Smooth muscle cell (in vitro differentiated cells): ENCODE data around the gene GAL3ST2. TPM values are rescaled to one million over a fixed set of nuclear protein-coding genes. Genes with fewer than 3 reads are reported as not detected.

Source experiments
- DNase-seq: peaks from one replicate; lab custom pipeline; 2025; ENCODE audit not compliant: unreplicated experiment; lab: John Stamatoyannopoulos, UW
- H2AFZ ChIP-seq: fragments of 200-600 bp; sonication (generic); 2 replicates; pipeline ENCODE4 v1.6.0; 2016; ENCODE audit warnings: antibody characterized with exemption, low read depth, mild to moderate bottlenecking
- H3F3A ChIP-seq: fragments of 200-600 bp; sonication (generic); 2 replicates; pipeline ENCODE4 v1.6.0; 2017; ENCODE audit warnings: antibody characterized with exemption, low read depth
- H3K27ac ChIP-seq: fragments of 200-600 bp; sonication (generic); 2 replicates; pipeline ENCODE4 v1.5.1; 2016; ENCODE audit warnings: low read depth, mild to moderate bottlenecking
- H3K27me3 ChIP-seq: fragments of 200-600 bp; sonication (generic); 2 replicates; pipeline ENCODE4 v1.6.1; 2016; ENCODE audit warnings: low read depth, mild to moderate bottlenecking
- H3K36me3 ChIP-seq: fragments of 200-600 bp; sonication (generic); 2 replicates; pipeline ENCODE4 v1.5.1; 2016; ENCODE audit warnings: low read depth
- H3K4me1 ChIP-seq: fragments of 200-600 bp; sonication (generic); 2 replicates; pipeline ENCODE4 v1.5.1; 2016; ENCODE audit warnings: low read depth
- H3K4me2 ChIP-seq: fragments of 200-600 bp; sonication (generic); 2 replicates; pipeline ENCODE4 v1.6.0; 2016; ENCODE audit warnings: mild to moderate bottlenecking
- H3K4me3 ChIP-seq: fragments of 200-600 bp; sonication (generic); 2 replicates; pipeline ENCODE4 v1.5.1; 2016; ENCODE audit warnings: mild to moderate bottlenecking
- H3K79me2 ChIP-seq: fragments of 200-600 bp; sonication (generic); 2 replicates; pipeline ENCODE4 v1.6.0; 2016; ENCODE audit warnings: low read depth, mild to moderate bottlenecking
- H3K9ac ChIP-seq: fragments of 200-600 bp; sonication (generic); 2 replicates; pipeline ENCODE4 v1.6.0; 2016; ENCODE audit warnings: low read depth
- H3K9me3 ChIP-seq: fragments of 200-600 bp; sonication (generic); replicated peaks from 2 replicates; pipeline ENCODE4 v1.5.1; 2016; ENCODE audit warnings: low read depth
- H4K20me1 ChIP-seq: fragments of 200-600 bp; sonication (generic); 2 replicates; pipeline ENCODE4 v1.6.0; 2016; ENCODE audit warnings: low read depth
- CTCF ChIP-seq: fragments of 200-600 bp; sonication (generic); IDR thresholded peaks from 2 replicates; pipeline ENCODE4 v1.5.1; 2017; ENCODE audit warnings: borderline replicate concordance, mild to moderate bottlenecking, antibody characterized with exemption; ENCODE audit not compliant: insufficient read depth, poor library complexity, severe bottlenecking
- WGBS: methylation state at CpG from one replicate; pipeline ENCODE4 v1.1.7; 2016; ENCODE audit warnings: low lambda C conversion rate; 5-methylcytosine and 5-hydroxymethylcytosine counted together
- polyA plus RNA-seq: library from polyadenylated mRNA; unstranded; fragments of >200 nt; fragmentation: Nextera tagmentation; extraction: Ambion mirVana; gene quantifications from 2 replicates; pipeline ENCODE4 v1.2.1, GENCODE V29; 2016
- total RNA-seq: library from RNA; depleted of rRNA; stranded (reverse); fragments of >200 nt; gene quantifications from 2 replicates; pipeline ENCODE4 v1.2.3, GENCODE V29; 2014

Gene GAL3ST2
- total and polyA plus RNA-seq, 2 experiments from 2014 or later, result 0.34 TPM; not detected in 1

DNA sequence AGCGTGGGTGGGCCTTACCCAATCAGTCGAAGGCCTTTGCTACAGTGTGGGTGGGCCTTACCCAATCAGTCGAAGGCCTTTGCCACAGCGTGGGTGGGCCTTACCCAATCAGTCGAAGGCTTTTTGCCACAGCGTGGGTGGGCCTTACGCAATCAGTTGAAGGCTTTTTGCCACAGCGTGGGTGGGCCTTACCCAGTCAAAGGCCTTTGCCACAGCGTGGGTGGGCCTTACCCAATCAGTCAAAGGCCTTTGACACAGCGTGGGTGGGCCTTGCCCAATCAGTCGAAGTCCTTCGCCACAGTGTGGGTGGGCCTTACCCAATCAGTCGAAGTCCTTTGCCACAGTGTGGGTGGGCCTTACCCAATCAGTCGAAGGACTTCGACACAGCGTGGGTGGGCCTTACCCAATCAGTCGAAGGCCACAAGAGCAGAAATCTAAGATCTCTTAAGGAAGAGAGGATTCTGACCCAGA is 16.3 kb upstream of the GAL3ST2 start:
- DNase-seq, result no peak
- no peak overlapping the region for H3K4me3 ChIP-seq
- no peaks in the 10 kb centered on the region for H3K4me1 ChIP-seq
- H3F3A ChIP-seq, result no peaks in the 10 kb centered on the region
- no peaks in the 10 kb centered on the region for H3K9me3 ChIP-seq
- H4K20me1 ChIP-seq, result peaks cover 4% of the 10 kb centered on the region
- no peak overlapping the region for H3K9ac ChIP-seq
- H3K27me3 ChIP-seq, result no peaks in the 10 kb centered on the region
- H2AFZ ChIP-seq, result no peak overlapping the region
- H3K4me2 ChIP-seq, result no peak overlapping the region
- no peaks in the 10 kb centered on the region for H3K36me3 ChIP-seq
- H3K27ac ChIP-seq, result no peak overlapping the region
- no peak for TF ChIP-seq CTCF
- WGBS, result 97% methylated on average over 17 of the region's 17 CpGs
- H3K79me2 ChIP-seq, result no peaks in the 10 kb centered on the region

DNA sequence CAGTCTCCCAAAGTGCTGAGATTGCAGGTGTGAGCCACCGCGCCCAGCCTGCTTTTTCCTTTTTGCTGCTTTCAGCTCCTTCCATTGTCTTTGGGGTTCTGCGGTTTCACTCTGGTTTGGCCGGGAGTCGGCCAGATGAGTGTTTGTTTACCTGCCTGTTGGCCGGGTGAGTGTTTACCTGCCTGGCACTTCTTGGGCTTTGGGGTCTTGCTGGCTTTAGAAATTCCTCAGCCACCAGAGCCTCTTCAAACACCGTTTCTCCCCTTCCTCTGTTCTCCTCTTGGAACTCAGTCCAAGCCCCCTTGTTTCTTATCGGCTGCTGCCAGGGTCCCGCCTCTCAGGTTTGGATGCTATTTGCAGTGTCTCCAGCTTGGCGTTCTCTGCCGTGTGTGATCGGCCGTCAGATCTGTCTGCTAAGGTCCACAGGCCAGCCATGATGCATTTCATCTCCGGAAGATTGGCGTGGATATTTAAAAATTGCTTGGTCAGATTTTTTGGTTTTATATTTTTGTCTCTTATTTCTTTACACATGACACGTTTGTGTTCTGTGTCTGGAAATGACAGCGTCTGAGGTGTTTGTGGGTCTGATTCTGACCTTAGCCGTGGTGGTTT is 14.2 kb upstream of the GAL3ST2 start:
- WGBS, result 89% methylated on average over 18 of the region's 18 CpGs
- Histone ChIP-seq H3K4me3 (no peak overlapping the region), H3K4me2 (no peak overlapping the region), H3K27ac (no peak overlapping the region), H3K9me3 (no peaks in the 10 kb centered on the region), H2AFZ (no peak overlapping the region), H3K36me3 (no peaks in the 10 kb centered on the region), H3K27me3 (no peaks in the 10 kb centered on the region), H4K20me1 (peaks cover 4% of the 10 kb centered on the region), H3K9ac (no peak overlapping the region), H3F3A (no peaks in the 10 kb centered on the region), H3K79me2 (no peaks in the 10 kb centered on the region), H3K4me1 (no peaks in the 10 kb centered on the region)
- no peak for DNase-seq
- TF ChIP-seq CTCF, result no peak

- Histone ChIP-seq H3K4me3 (no peak overlapping the region), H2AFZ (no peak overlapping the region), H3K4me1 (no peaks in the 10 kb centered on the region), H3K79me2 (no peaks in the 10 kb centered on the region), H3K4me2 (no peak overlapping the region), H3K9me3 (no peaks in the 10 kb centered on the region), H3K27me3 (no peaks in the 10 kb centered on the region), H3K36me3 (no peaks in the 10 kb centered on the region), H3K27ac (no peak overlapping the region), H3K9ac (no peak overlapping the region), H3F3A (no peaks in the 10 kb centered on the region), H4K20me1 (peaks cover 4% of the 10 kb centered on the region)
- WGBS, result 90% methylated on average over 13 of the region's 13 CpGs
- TF ChIP-seq CTCF, result no peak
- no peak for DNase-seq
Measured at GRCh38 chr2:241762933-241763369, 13.7 kb upstream of the GAL3ST2 start.
